NCI-H1417 treated with DMSO at 0.1 percent for 48 hours (cell line): ENCODE results near the gene RNF44.
"Not testable (repeated sequence)": the region's sequence is repeated elsewhere in the genome, so short reads cannot be mapped to it uniquely, and the experiment has no call there.

Experiments
- DNase-seq: peaks from one replicate; lab custom pipeline; 2025; lab: John Stamatoyannopoulos, UW

The RNF44 gene

DNA sequence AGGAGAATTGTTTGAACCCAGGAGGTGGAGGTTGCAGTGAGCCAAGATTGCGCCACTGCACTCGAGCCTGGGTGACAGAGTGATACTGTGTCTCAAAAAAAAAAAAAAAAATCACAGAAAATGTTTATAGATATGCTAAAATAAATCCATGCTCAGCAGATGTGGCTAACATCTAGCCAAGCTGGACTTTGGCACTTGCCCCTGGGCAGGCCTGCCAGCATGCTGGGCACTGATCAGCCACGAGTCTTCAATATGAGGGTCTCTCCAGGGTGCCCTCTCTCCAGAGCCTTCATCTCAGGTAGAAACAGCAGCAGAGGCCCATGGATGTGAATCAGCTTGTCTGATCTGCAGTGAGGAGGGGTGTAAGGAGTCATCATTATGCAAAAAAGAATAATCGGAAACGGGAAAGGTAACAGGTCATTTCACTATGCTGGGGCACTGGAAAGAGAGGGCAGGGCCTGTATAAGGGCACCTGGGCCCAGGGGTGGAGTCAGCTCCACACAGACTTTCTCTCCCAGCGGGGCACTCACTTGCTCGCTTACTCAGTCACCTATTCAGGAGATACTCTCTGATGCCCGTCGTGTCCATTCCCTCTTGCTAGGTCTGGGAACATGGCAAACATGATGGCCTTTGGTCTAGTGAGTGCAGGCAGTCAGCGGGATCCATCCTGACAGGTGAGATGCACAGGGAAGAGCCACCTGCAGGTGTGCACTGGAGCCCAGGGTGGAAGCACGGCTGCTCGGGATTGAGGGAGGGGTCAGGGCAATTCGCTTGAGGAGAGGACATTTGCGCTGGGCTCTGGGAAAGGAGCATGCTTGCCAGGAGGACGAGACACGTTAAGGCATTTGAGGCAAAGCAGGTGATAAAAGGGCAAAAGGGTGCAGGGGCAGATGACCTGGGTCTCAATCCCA lies 17.1 kb downstream of the RNF44 start:
- DNase-seq = no peak

DNA sequence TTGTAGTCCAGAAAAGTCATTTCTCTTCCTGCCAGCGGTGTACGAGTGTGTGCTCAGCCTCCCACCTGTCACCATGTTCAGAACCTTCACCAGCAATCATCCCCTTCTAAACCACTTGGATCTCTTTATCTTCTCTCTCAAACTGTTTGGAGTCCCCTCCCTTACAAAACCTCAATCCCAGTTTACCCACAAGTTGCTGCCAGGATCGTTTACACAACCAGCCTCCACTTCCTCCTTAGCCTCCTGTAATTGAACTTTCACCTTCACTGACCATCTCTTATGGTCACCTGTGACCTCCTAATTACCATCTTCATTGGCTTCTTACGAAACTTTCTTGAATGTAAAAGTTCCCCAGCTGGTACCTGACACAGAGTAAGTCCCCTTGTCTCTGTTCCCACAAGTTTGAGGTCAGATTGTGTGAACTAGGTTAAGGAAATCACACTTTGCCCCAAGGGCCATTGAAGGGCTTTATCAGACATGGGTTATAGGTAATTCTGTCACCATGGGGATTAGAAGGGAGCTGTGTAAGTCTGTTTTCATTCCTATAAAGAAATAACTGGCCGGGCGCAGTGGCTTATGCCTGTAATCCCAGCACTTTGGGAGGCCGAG lies 20.0 kb downstream of the RNF44 start:
- DNase-seq = no peak

DNA sequence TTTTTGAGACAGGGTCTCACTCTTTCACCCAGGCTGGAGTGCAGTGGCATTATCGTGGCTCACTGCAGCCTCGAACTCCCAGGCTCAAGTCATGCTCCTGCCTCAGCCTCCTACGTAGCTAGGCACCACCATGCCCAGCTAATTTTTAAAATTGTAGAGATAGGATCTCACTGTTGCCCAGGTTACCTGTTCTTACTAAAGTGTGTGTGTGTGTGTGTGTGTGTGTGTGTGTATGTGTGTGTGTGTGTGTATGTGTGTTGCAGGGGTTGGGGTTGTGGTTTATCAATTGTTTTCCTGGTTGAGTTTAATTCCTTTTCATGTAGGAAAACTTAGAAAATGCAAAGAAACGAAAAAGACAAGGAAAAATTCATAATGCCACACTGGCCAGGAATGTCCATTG lies 21.8 kb downstream of the RNF44 start:
- no peak for DNase-seq

DNA sequence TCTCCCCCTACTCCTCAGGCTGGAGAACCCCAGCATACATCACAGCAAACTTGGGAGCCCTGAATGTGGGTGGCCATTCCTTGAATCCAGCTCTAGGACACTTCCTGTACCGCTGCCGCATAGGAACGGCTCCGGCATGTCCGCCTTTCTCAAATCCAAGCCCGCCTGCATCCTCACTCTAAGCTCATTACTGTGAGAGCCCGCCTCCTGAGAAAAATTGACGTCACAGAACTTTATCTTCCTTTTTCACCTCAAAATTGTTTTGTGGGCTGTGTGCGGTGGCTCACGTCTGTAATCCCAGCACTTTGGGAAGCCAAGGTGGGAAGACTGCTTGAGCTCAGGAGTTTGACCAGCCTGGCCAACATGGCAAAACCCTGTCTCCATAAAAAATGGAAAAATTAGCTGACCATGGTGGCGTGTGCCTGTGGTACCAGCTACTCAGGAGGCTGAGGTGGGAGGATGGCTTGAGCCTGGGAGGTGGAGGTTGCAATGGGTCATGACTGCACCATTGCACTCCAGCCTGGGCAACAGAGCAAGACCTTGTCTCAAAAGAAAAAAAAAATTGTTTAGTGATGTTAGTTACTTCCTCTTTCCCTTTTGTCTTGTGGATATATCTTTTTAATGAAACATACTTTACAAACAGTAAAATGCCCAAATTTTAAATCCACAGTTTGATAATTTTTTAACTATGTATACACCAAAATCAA lies 22.8 kb downstream of the RNF44 start:
- DNase-seq = no peak

DNA sequence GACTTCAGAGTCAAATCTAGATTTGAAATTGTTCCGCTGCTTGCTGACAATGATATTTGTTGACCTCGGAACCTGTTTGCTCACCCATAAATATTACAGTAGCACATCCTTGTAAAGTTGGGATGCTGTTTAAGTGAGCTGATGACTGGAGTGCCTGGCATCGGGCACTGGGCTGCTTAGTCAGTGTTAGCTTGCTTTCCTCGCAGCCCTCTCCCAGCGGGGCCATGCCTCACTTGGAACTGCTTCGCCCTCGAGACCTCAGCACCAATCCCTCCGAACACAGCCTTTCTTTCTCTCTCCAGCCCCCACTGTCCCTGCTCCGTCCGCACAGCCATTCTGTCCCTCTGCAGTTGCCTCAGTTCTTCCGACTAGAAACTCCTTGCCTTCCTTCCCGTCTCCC lies 23.4 kb downstream of the RNF44 start:
- DNase-seq = no peak

DNA sequence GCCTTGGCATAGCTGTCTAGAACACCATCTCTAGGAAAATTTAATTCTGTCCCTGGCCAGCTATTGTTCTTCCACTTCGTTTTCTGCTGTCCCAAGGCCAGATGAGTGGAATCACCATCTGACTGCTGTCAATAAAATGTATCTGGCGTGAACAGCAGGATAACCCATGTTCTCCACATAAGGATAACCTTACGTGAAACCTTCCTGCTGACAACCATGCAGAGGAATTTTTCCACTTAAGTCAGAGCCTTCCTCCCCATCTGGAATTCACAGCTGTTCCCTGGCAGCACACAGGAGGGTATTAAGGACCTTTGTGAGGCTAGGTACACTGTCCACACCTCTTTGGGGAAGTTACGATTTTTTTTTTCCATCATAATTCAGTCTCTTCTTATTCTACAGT lies 28.6 kb downstream of the RNF44 start:
- DNase-seq = no peak

DNA sequence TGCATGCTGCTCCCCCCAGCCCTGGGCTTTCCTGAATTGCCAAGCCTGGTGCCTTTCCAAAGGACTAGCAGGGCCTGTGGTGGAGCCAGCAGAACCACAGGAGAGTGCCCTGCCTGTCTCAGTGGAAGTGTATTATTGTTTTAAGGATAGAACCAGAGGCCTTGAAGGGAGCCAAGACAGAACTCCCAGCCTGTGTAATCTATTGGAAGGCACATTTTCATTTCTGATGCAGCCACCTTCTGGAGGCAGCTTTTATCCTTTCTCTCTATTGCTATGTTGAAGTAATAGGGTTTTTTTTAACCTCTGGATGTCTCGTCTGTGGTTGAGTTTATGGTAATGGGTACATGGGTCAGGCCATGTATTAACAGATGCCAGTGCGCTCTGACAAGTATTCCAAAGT lies 29.3 kb downstream of the RNF44 start:
- no peak for DNase-seq

DNA sequence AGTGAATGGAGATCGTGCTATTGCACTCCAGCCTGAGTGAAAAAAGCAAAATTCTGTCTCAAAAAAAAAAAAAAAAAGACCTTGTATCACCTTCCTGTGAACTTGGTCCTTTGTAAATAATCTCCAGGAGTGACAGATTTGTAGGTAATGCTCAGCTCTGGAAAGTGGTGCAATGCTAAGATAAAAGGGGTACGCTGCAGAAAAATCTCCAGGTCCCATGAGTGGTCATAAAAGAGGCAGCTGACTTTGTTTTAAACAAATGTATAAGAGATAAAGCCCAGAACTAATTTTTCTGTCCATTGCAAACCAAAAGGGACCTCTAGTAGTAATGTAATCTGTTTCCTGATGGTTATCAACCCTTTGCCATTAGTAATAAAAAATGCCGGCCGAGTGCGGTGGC lies 33.7 kb downstream of the RNF44 start:
- no peak for DNase-seq

DNA sequence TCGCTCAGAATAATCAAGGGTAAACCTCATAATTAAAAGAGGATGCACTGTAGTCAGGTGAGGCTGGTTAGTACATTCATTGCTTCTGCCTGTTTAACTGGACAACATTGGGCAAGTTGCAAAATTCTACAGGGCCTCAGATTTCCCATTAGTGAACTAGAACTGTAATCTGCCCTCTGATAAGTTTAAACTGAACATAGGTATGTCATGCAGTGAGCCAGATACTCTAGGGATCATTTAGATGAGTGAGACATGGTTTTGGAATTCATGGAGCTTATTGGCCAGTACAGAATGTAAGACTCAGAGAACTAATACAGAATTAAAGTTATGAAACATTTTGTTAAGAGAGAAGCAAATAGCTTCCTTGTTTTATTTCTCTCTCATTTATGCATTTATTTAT lies 35.9 kb downstream of the RNF44 start:
- DNase-seq = no peak

DNA sequence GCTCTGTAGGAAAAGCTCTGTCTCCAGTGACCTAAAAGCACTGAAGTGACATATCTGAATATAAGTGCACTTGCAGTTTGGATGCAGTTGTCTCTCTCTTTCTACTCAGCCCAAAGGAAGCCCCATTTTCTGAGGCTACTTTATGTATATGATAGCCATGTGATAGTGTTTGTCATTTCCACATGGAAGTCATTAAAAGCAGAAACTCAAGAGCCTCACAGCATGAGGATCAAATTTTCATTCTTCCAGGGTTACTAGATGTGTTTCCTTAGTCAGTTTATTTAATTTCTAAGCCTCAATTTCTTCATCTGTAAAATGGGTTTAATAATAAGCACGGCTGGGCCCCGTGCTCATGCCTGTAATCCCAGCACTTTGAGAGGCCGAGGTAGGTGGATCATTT lies 36.7 kb downstream of the RNF44 start:
- DNase-seq = no peak

DNA sequence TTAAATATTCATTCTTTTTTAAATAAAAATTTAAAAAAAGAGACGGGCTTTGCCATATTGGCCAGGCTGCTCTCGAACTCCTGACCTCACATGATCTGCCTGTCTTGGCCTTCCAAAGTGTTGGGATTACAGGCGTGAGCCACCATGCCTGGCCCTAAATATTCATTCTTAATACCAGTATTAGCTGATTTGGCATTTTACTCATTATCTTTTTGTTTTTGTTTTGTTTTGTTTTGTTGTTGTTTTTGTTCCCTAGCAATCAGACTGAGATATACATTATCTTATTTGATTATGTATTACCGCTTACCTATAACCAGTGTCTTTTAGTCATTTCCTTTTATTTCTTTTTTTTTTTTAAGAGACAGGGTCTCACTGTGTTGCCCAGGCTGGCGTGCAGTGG lies 37.9 kb downstream of the RNF44 start:
- DNase-seq = no peak

DNA sequence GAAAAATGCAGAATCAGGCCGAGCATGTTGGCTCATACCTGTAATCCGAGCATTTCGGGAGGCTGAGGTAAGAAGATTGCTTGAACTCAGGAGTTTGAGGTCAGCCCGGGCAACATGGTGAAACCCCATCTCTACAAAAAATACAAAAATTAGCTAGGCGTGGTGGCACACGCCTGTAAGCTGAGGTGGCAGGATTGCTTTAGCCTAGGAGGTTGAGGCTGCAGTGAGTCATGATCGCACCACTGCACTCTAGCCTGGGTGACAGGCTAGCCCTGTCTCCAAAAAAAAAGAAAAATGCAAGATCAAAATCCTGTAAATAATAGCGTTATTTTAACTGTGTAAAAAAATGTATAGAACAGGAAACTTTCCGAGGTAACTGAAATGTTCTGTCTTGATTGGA lies 39.4 kb downstream of the RNF44 start:
- DNase-seq = no peak

DNA sequence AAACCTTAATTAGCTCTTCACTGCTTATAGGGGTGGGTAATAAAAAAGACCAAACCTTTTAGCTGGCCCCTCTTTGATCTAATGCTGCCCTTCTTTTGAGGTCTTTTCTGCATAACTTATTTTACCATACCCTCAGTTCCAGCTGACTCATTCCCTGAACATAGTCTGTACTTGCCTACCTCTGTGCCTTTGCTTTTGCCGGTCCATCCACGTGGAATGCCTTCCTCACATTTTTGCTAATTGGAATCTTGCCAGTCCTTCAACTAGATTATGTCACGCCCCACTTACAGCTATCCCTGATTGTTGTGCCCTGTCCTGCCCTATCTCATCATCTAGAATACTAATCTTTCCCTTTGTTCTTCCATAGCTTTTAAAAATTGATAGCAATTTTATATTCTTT lies 44.8 kb downstream of the RNF44 start:
- no peak for DNase-seq

DNA sequence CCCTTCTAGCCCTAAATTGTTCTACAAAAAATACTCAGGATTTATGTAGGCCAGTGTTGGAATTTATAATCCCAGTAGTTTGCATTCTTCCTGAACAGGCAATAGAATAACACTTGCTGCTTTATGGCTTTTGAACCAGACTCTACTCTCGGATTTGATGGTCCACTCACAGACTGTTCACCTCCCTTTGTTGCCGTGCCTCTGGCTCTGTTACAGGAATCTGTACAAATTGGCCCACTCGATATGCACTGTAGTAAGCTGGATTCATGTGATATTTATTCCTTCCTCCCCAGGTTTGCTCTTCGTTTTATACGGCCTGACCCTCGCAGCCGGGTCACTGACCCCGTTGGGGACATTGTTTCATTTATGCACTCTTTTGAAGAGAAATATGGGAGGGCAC lies 45.3 kb downstream of the RNF44 start:
- DNase-seq = no peak

DNA sequence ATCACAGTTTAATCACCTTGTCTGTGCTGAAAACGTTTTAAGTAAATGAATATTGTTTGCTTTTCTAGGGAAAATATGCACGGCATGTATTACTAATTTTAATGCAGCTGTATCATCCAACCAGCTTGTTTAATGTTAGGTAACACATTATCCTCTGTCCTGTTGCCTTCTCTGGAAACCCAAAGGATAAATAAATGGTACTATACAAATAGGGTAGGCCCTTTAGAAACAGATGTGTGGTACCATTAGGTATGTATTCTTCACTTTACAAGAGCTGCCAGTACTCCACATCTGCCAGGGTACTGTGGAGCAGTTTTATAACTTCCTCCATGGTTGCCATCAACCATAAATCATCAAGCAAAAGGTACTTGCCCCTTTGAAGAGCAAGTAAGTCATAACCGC lies 46.1 kb downstream of the RNF44 start:
- no peak for DNase-seq

DNA sequence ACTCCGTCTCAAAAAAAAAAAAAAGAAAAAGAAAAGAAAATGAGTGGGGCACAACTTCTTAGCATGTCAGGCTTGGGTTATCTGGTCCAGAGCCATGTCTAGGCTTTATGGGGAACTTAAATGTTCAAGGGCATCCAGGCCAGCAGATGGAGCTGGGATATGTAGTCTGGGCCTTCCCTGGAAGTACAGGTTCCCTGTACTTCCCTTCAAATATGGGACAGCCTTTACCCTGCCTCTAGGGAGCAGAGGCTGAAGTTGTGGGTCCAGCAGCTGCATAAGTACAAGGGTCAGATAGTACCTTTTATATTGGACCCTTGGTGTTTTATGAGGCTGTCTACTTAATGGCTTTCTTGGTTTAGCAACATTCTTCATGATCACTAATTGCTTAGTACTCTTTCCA lies 46.9 kb downstream of the RNF44 start:
- no peak for DNase-seq

DNA sequence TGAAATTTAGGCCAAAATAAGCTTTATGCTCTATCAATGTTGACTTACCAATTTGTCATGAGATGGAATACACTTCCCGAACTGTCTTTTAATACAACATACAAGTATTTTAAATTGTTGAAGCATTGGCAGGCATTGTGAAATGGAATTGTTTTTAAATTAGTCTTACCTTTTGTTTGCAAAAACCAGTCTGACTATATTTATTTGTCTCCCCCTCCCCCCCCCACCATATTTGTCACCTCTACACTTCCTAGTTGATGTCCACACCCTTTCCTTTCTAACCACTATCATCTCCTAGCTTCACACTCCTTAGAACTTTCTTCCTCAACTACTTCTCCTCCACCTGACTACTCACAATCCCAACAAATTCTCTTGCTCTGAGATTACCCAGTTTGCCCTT lies 48.1 kb downstream of the RNF44 start:
- no peak for DNase-seq

DNA sequence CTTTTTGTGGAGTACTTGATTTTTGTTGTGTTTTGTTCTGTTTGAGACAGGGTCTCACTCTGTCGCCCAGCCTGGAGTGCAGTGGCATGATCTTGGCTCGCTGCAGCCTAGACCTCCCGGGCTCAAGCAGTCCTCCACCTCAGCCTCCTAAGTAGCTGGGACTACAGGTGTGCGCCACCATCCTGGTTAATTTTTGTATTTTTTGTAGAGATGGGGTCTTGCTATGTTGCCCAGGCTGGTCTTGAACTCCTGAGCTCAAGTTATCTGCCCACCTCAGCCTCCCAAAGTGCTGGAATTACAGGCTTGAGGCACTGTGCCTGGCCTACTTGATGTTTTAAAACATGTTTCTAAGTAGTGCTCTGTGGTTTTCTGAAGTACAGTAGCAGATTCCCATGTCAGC lies 50.0 kb downstream of the RNF44 start:
- DNase-seq = not testable (repeated sequence)

DNA sequence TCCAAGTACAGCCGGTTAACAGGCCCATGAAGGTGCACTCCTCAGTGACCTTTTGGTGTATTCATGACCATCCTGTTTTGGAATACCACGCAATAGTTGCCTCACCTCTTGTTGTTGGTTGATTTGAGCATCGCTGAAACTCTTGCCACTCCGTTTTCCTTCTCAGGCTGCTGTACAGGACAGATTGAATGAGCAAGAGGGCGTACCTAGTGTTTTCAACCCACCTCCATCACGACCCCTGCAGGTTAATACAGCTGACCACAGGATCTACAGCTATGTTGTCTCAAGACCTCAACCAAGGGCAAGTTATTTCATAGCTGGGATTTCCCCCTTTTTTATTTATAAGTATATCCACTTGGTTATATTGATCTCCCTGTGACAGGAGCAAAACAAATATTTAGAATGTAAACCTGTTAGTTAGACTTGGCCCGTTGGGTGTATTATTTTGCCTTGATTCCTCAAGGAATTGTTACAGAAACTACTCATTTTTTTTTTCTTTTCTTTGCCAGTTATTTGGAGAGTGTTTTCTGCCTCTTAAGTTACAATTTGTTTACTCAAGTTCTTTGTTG lies 50.9 kb downstream of the RNF44 start:
- DNase-seq = no peak

DNA sequence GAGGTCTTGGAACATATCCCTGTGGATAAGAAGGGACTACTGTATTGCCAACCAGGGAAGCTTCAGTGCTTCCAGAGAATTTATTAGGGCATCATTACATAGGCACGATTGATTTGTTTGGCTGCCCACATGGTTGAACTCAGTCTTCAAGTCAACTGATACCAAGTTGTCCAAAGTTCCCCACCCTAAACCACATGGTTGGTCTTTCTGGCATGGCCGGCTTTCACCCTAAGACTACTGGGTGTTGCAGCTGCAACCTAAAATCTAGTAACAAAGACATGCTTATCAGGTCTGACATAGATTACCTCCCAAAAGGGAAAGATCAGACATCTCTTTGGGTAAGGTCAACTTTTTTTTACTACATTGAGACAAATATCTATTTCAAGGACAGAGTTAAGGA lies 52.0 kb downstream of the RNF44 start:
- DNase-seq = no peak

DNA sequence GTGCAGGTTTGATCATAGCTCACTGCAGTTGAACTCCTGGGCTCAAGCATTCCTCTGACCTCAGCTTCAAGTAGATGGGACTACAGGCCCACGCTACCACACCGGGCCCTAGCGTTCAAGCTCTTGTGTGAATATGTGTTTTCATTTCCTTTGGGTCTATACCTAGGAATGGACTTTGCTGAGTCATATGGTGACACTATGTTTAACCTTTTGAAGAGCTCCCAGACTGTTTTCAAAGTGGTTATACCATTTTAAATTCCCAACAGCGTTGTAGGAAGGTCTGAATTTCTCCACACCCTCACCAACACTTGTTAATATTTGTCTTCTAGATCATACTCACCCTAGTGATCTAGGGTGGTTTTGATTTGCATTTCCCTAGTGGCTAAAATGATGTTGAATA lies 55.5 kb downstream of the RNF44 start:
- DNase-seq = no peak
